SK-N-SH (cell line): ENCODE results near the gene NPAS3. TPM values are rescaled to one million over a fixed set of nuclear protein-coding genes. Genes with fewer than 3 reads are reported as not detected.

Experiments used
- CTCF ChIA-PET: fragments of 300-600, 350-600 bp; formaldehyde crosslinking; extraction: SDS; loops from one replicate; lab custom pipeline; 2021; lab: Yijun Ruan, JAX
- POLR2A ChIA-PET: fragments of 350-600 bp; sonication (Branson Sonifier 250); formaldehyde crosslinking; extraction: SDS; loops from one replicate; lab custom pipeline; 2020; ENCODE audit warnings: antibody characterized with exemption, inconsistent platforms; lab: Yijun Ruan, JAX
- DNase-seq: peaks from one replicate; pipeline ENCODE4 v3.0.0; 2012
- H2AFZ ChIP-seq: fragments of 200-600 bp; sonication (generic); 2 replicates; pipeline ENCODE4 v1.8.1; 2016; ENCODE audit warnings: antibody characterized with exemption, mild to moderate bottlenecking, low read depth
- H3F3A ChIP-seq: fragments of 200-600 bp; sonication (generic); replicated peaks from 2 replicates; pipeline ENCODE3; 2016; ENCODE audit warnings: antibody characterized with exemption, mild to moderate bottlenecking; ENCODE audit not compliant: insufficient read depth
- H3K27ac ChIP-seq, 2 experiments: fragments of 200-500 bp in 1 of 2; fragments of 200-600 bp in 1 of 2; sonication (Bioruptor generic) in 1 of 2; sonication (generic), shearing (Covaris generic) in 1 of 2; 2 replicates each; pipeline versions ENCODE4 v1.5.1 to v1.6.1; 2014 to 2016; ENCODE audit warnings: low read depth in 2 of 2, inconsistent platforms in 1 of 2, low read length in 1 of 2, mild to moderate bottlenecking in 1 of 2, mixed read lengths in 1 of 2
- H3K27me3 ChIP-seq: fragments of 200-600 bp; sonication (generic), shearing (Covaris generic); 2 replicates; pipeline ENCODE4 v1.6.1; 2016; ENCODE audit warnings: mixed run types; ENCODE audit not compliant: insufficient read depth
- H3K36me3 ChIP-seq, 2 experiments: fragments of 200-500 bp in 1 of 2; fragments of 200-600 bp in 1 of 2; sonication (Bioruptor generic) in 1 of 2; sonication (generic) in 1 of 2; replicated peaks in 1 of 2; 2 replicates each; pipeline versions ENCODE3 to v1.5.1; 2014 to 2016; ENCODE audit warnings: low read length in 1 of 2, mild to moderate bottlenecking in 1 of 2; ENCODE audit not compliant: insufficient read depth in 2 of 2, control insufficient read depth in 1 of 2
- H3K4me1 ChIP-seq, 2 experiments: fragments of 200-500 bp in 1 of 2; fragments of 200-600 bp in 1 of 2; sonication (Bioruptor generic) in 1 of 2; sonication (generic), shearing (Covaris generic) in 1 of 2; 2 replicates each; pipeline versions ENCODE4 v1.5.1 to v1.6.1; 2014 to 2016; ENCODE audit warnings: low read depth in 1 of 2, low read length in 1 of 2, mixed run types in 1 of 2; ENCODE audit not compliant: insufficient read depth in 2 of 2, control insufficient read depth in 1 of 2
- H3K4me2 ChIP-seq: fragments of 200-600 bp; sonication (generic), shearing (Covaris generic); 2 replicates; pipeline ENCODE4 v1.6.1; 2017; ENCODE audit warnings: mixed run types
- H3K4me3 ChIP-seq, 2 experiments: fragments of 200-500 bp in 1 of 2; fragments of 200-600 bp in 1 of 2; sonication (Bioruptor generic) in 1 of 2; sonication (generic), shearing (Covaris generic) in 1 of 2; 2 replicates each; pipeline versions ENCODE4 v1.5.1 to v1.8.1; 2014 to 2016; ENCODE audit warnings: low read depth in 2 of 2, inconsistent platforms in 1 of 2, low read length in 1 of 2, mild to moderate bottlenecking in 1 of 2, mixed read lengths in 1 of 2, moderate library complexity in 1 of 2
- H3K79me2 ChIP-seq: fragments of 200-600 bp; sonication (generic); 2 replicates; pipeline ENCODE4 v1.8.1; 2017; ENCODE audit warnings: mild to moderate bottlenecking; ENCODE audit not compliant: insufficient read depth
- H3K9ac ChIP-seq: fragments of 200-600 bp; sonication (generic); 2 replicates; pipeline ENCODE4 v1.6.1; 2017; ENCODE audit warnings: mixed run types
- H3K9me2 ChIP-seq: fragments of 200-600 bp; sonication (generic); 2 replicates; pipeline ENCODE4 v1.6.1; 2017; ENCODE audit warnings: mixed run types
- H3K9me3 ChIP-seq: fragments of 200-600 bp; sonication (generic); 2 replicates; pipeline ENCODE4 v1.6.1; 2017; ENCODE audit warnings: mixed run types, mild to moderate bottlenecking, moderate library complexity
- H4K20me1 ChIP-seq: fragments of 200-600 bp; sonication (generic); 2 replicates; pipeline ENCODE4 v1.6.1; 2017; ENCODE audit warnings: mild to moderate bottlenecking, mixed run types; ENCODE audit not compliant: insufficient read depth
- ELF1 ChIP-seq: IDR thresholded peaks from 2 replicates; pipeline ENCODE4 v1.4.0; 2012
- EP300 ChIP-seq, 2 experiments: IDR thresholded peaks; 2 replicates each; pipeline versions ENCODE4 v1.4.0 to v1.6.1; 2012; ENCODE audit warnings: borderline replicate concordance in 1 of 2, low read depth in 1 of 2, low read length in 1 of 2
- EZH2phosphoT487 ChIP-seq: fragments of 200-600 bp; sonication (generic); IDR thresholded peaks from 2 replicates; pipeline ENCODE4 v1.6.1; 2017; ENCODE audit warnings: low read depth, mixed run types, mild to moderate bottlenecking, antibody characterized with exemption, moderate library complexity, borderline replicate concordance
- FOSL2 ChIP-seq: IDR thresholded peaks from 2 replicates; pipeline ENCODE4 v1.4.0; 2012; ENCODE audit warnings: low read depth, mild to moderate bottlenecking, moderate library complexity, borderline replicate concordance
- GABPA ChIP-seq: IDR thresholded peaks from 2 replicates; pipeline ENCODE4 v1.4.0; 2012; ENCODE audit warnings: low read depth, mild to moderate bottlenecking
- GATA2 ChIP-seq: sonication (generic); formaldehyde crosslinking; IDR thresholded peaks from 2 replicates; pipeline ENCODE4 v1.5.0; 2020; ENCODE audit warnings: mild to moderate bottlenecking, missing genetic modification reagents
- MAX ChIP-seq: IDR thresholded peaks from 2 replicates; pipeline ENCODE4 v1.4.0; 2012; ENCODE audit warnings: low read depth
- NFIC ChIP-seq: IDR thresholded peaks from 2 replicates; pipeline ENCODE4 v1.4.0; 2012; ENCODE audit warnings: borderline replicate concordance
- PBX3 ChIP-seq: IDR thresholded peaks from 2 replicates; pipeline ENCODE4; 2012
- POLR2AphosphoS5 ChIP-seq: IDR thresholded peaks from 2 replicates; pipeline ENCODE4 v1.6.1; 2012; ENCODE audit warnings: low read depth, low read length
- RAD21 ChIP-seq: IDR thresholded peaks from 2 replicates; pipeline ENCODE4 v1.6.1; 2012; ENCODE audit warnings: mild to moderate bottlenecking, low read length
- RCOR1 ChIP-seq: fragments of 150-350 bp; IDR thresholded peaks from 2 replicates; pipeline ENCODE4 v1.6.1; 2017; ENCODE audit warnings: antibody characterized with exemption, low read length
- USF1 ChIP-seq: IDR thresholded peaks from 2 replicates; pipeline ENCODE4 v1.4.0; 2012; ENCODE audit warnings: low read depth, borderline replicate concordance
- USF2 ChIP-seq: fragments of 150-350 bp; IDR thresholded peaks from 2 replicates; pipeline ENCODE4 v1.6.1; 2017; ENCODE audit warnings: antibody characterized with exemption, low read length, low read depth, borderline replicate concordance
- ZBTB33 ChIP-seq: IDR thresholded peaks from 2 replicates; pipeline ENCODE4 v1.4.0; 2012; ENCODE audit warnings: low read depth, borderline replicate concordance
- WGBS: methylation state at CpG from one replicate; pipeline ENCODE4 v1.1.6; 2017; ENCODE audit warnings: low lambda C conversion rate; 5-methylcytosine and 5-hydroxymethylcytosine counted together
- polyA plus RNA-seq, 3 experiments: library from polyadenylated mRNA; depleted of rRNA; stranded (reverse); fragments of >200 nt; gene quantifications; 2 replicates each; pipeline ENCODE4 v1.2.3, GENCODE V29; 2012

The NPAS3 gene
- polyA plus RNA-seq, 1 of the 3 experiments (the other 2 are of a cell fraction): 4.3 TPM

- ChIA-PET CTCF (no interaction called here), POLR2A (no interaction called here)
- 73% methylated on average over 4 of the region's 4 CpGs for WGBS
- Histone ChIP-seq H3K4me2 (no peak overlapping the region), H3K27ac (no peak overlapping the region), H3K9ac (no peak overlapping the region), H3K4me1 (peaks cover 0 to 5% of the 10 kb centered on the region in 2 experiments; a peak in 1 of 4 replicates), H3K79me2 (no peaks in the 10 kb centered on the region), H3K9me2 (no peaks in the 10 kb centered on the region), H3K27me3 (no peaks in the 10 kb centered on the region), H3K9me3 (no peaks in the 10 kb centered on the region), H2AFZ (no peak overlapping the region), H4K20me1 (no peaks in the 10 kb centered on the region), H3K4me3 (no peak overlapping the region), H3K36me3 (peaks cover 0 to 4% of the 10 kb centered on the region in 2 experiments), H3F3A (no peaks in the 10 kb centered on the region)
- no peak for DNase-seq
- TF ChIP-seq ZBTB33 (no peak), USF1 (no peak), EZH2phosphoT487 (no peak), FOSL2 (no peak), USF2 (no peak), GATA2 (no peak), ELF1 (no peak), RCOR1 (no peak)
These were observed 76.0 kb downstream of the NPAS3 start for GRCh38 chr14:33014710-33015109.

GRCh38 chr14:33016613-33017012 lies 77.9 kb downstream of the NPAS3 start:
- WGBS: 51% methylated on average over 3 of the region's 3 CpGs
- no peak for DNase-seq

More at GRCh38 chr14:33016613-33017012, 77.9 kb downstream of the NPAS3 start:
- Histone ChIP-seq H3F3A (no peaks in the 10 kb centered on the region), H3K4me1 (peaks cover 0 to 5% of the 10 kb centered on the region in 2 experiments; a peak in 1 of 4 replicates), H3K27ac (no peak overlapping the region), H3K79me2 (no peaks in the 10 kb centered on the region), H3K36me3 (peaks cover 0 to 4% of the 10 kb centered on the region in 2 experiments), H2AFZ (no peak overlapping the region), H3K9me2 (no peaks in the 10 kb centered on the region), H3K4me2 (no peak overlapping the region), H3K4me3 (no peak overlapping the region), H3K9ac (no peak overlapping the region), H3K9me3 (no peaks in the 10 kb centered on the region), H3K27me3 (no peaks in the 10 kb centered on the region), H4K20me1 (no peaks in the 10 kb centered on the region)
- TF ChIP-seq EP300 (IDR thresholded peaks at IDR 0.05; ENCODE audit: borderline replicate concordance in 1 of 2, low read depth in 1 of 2, low read length in 1 of 2) (no peak), RCOR1 (no peak), PBX3 (no peak), NFIC (no peak), POLR2AphosphoS5 (no peak), FOSL2 (no peak), MAX (no peak), GABPA (no peak), RAD21 (no peak)
- POLR2A ChIA-PET: no interaction called here
- CTCF ChIA-PET: no interaction called here
